Esophagus (tissue), 2 donors: Measurements from ENCODE around the gene SPECC1. TPM values are rescaled to one million over a fixed set of nuclear protein-coding genes. Genes with fewer than 3 reads are reported as not detected.
"Not testable (repeated sequence)": the region's sequence is repeated elsewhere in the genome, so short reads cannot be mapped to it uniquely, and the experiment has no call there.

Source experiments
- H3K27ac ChIP-seq, 2 donors: one replicate each; pipeline ENCODE4 v1.5.1; 2013; ENCODE audit warnings: low read depth in 2 of 2, mild to moderate bottlenecking in 2 of 2, inconsistent platforms in 1 of 2, low read length in 1 of 2, moderate library complexity in 1 of 2
- H3K27me3 ChIP-seq, 2 donors: one replicate each; pipeline ENCODE4 v1.6.1; 2013; ENCODE audit warnings: low read length in 2 of 2, control low read depth in 1 of 2, mild to moderate bottlenecking in 1 of 2; ENCODE audit not compliant: insufficient read depth in 2 of 2, control insufficient read depth in 1 of 2
- H3K36me3 ChIP-seq, 2 donors: one replicate each; pipeline ENCODE4 v1.6.1; 2013; ENCODE audit warnings: low read length in 1 of 2; ENCODE audit not compliant: control insufficient read depth in 2 of 2, insufficient read depth in 2 of 2
- H3K4me1 ChIP-seq, 2 donors: one replicate each; pipeline ENCODE4 v1.6.1; 2013; ENCODE audit warnings: low read length in 1 of 2; ENCODE audit not compliant: control insufficient read depth in 2 of 2, insufficient read depth in 2 of 2
- H3K4me3 ChIP-seq, 2 donors: one replicate each; pipeline ENCODE4 v1.5.1; 2013; ENCODE audit warnings: low read length in 2 of 2, mild to moderate bottlenecking in 2 of 2, low read depth in 1 of 2, moderate library complexity in 1 of 2
- H3K9me3 ChIP-seq, 2 donors: one replicate each; pipeline ENCODE4 v1.6.1; 2013; ENCODE audit warnings: mild to moderate bottlenecking in 2 of 2, low read depth in 1 of 2, low read length in 1 of 2, moderate library complexity in 1 of 2; ENCODE audit not compliant: control insufficient read depth in 2 of 2, insufficient read depth in 1 of 2
- whole genome bisulfite sequencing, 2 donors: extraction: QIAGEN DNeasy Blood & Tissue Kit; methylation state at CpG; one replicate each; pipeline ENCODE4 v1.1.7; 2013; 5-methylcytosine and 5-hydroxymethylcytosine counted together
- polyA plus RNA-seq, 2 donors: library from polyadenylated mRNA; stranded (reverse); fragments of 200-250 nt; gene quantifications; one replicate each; pipeline ENCODE4 v1.2.3, GENCODE V29; 2013
- donor health status: healthy with polysubstance abuse.
- donor health status: Bipolar disorder and iron deficiency.

SPECC1 gene
- polyA plus RNA-seq, 2 donors, result 7.4 to 19.8 TPM

- H3K27me3 ChIP-seq, result no peaks in the 10 kb centered on the region
- WGBS, 2 donors, result 85 to 90% methylated on average over 1 of the region's 1 CpG
- H3K36me3 ChIP-seq, result no peaks in the 10 kb centered on the region
- H3K27ac ChIP-seq, result no peak overlapping the region
- H3K4me1 ChIP-seq, result no peaks in the 10 kb centered on the region
- H3K9me3 ChIP-seq, result no peaks in the 10 kb centered on the region
- H3K4me3 ChIP-seq, result no peak overlapping the region
Observed at GRCh38 chr17:20246692-20247091, 237.5 kb downstream of the SPECC1 start.

- no peaks in the 10 kb centered on the region for H3K4me1 ChIP-seq
- H3K27me3 ChIP-seq, result no peaks in the 10 kb centered on the region
- H3K4me3 ChIP-seq, result no peak overlapping the region
- 84 to 88% methylated on average over 7 of the region's 7 CpGs for WGBS, 2 donors
- H3K36me3 ChIP-seq, result peaks cover 0 to 8% of the 10 kb centered on the region in 2 donors
- no peaks in the 10 kb centered on the region for H3K9me3 ChIP-seq
- no peak overlapping the region for H3K27ac ChIP-seq
Observed at GRCh38 chr17:20253323-20253722, 244.2 kb downstream of the SPECC1 start.

DNA sequence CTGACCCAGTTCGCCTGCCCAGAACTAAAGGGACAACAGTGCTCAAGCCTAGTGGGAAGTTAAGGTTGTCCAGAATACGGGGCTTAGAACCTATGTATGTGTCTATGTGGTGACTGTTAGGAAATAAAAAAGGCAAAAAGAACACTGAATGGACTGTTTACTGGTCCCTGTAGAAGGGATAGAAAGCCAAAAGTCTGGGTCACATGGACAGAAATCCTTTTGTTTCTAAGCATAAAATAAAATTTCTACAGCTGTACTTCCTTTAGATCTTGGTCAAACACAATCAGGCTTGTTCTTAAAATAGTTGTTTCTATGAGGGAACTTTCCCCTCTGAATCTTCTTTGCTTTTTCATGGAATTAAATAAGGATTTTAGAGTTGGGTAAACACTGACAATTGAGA lies 245.4 kb downstream of the SPECC1 start:
- Histone ChIP-seq H3K4me3 (no peak overlapping the region), H3K27ac (no peak overlapping the region), H3K9me3 (no peaks in the 10 kb centered on the region), H3K36me3 (peaks cover 0 to 8% of the 10 kb centered on the region in 2 donors), H3K4me1 (no peaks in the 10 kb centered on the region), H3K27me3 (no peaks in the 10 kb centered on the region)
- WGBS, 2 donors, result 88% methylated on average over 2 of the region's 2 CpGs

- Histone ChIP-seq H3K27me3 (no peaks in the 10 kb centered on the region), H3K9me3 (no peaks in the 10 kb centered on the region), H3K36me3 (peaks cover 0 to 12% of the 10 kb centered on the region in 2 donors), H3K4me3 (no peak overlapping the region), H3K4me1 (peaks cover 0 to 3% of the 10 kb centered on the region in 2 donors), H3K27ac (no peak overlapping the region)
- WGBS, 2 donors, result 91 to 92% methylated on average over 2 of the region's 2 CpGs
Observed at GRCh38 chr17:20256144-20256543, 247.0 kb downstream of the SPECC1 start.

DNA sequence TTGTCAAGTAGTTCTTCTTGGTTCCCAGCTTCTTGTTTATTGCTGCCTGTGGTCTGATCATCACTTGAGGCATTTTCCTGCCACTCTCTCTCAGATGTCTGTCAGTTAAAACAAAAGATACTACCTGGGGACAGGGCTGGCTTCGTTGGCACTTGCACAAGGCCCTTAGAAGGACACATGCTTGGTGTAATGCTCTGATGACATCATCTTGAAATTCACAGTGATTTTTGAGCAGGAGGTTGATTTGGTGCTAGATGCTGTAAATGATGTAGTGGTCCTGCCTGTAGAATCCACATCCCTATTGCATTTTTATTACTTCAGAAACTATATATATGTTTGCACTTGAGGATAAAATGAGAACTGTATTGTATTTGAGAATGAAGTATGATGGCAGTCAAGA lies 247.8 kb downstream of the SPECC1 start:
- Histone ChIP-seq H3K27me3 (no peaks in the 10 kb centered on the region), H3K4me1 (peaks cover 0 to 3% of the 10 kb centered on the region in 2 donors), H3K4me3 (no peak overlapping the region), H3K27ac (no peak overlapping the region), H3K36me3 (peaks cover 0 to 12% of the 10 kb centered on the region in 2 donors), H3K9me3 (no peaks in the 10 kb centered on the region)
- WGBS, 2 donors, result 77 to 87% methylated on average over 1 of the region's 1 CpG

DNA sequence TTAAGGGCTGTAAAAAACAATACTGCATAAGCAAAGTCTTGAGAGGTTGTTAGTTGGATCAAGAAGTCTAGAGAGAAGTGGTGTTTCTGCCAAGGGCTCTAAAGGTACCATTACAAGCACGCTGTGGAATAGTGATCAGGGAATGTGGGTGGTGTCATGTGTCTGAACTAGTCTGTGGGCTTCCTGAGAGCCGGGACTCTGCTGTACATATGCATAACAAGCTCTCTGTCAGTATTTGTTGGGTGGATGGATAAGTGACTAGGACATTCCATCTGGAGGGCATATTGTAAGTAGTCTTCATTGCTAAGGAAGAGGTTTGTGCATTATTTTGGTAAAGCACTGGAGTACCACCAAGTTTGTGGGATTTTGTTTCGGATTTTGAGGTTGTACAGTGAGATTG lies 248.6 kb downstream of the SPECC1 start:
- no peaks in the 10 kb centered on the region for H3K27me3 ChIP-seq
- H3K27ac ChIP-seq, result no peak overlapping the region
- H3K4me3 ChIP-seq, result no peak overlapping the region
- H3K9me3 ChIP-seq, result no peaks in the 10 kb centered on the region
- H3K4me1 ChIP-seq, result peaks cover 0 to 3% of the 10 kb centered on the region in 2 donors
- 88 to 91% methylated on average over 3 of the region's 3 CpGs for WGBS, 2 donors
- H3K36me3 ChIP-seq, result peaks cover 0 to 12% of the 10 kb centered on the region in 2 donors

- no peak overlapping the region for H3K27ac ChIP-seq
- H3K36me3 ChIP-seq, result peaks cover 0 to 6% of the 10 kb centered on the region in 2 donors
- H3K27me3 ChIP-seq, result no peaks in the 10 kb centered on the region
- no peak overlapping the region for H3K4me3 ChIP-seq
- peaks cover 0 to 3% of the 10 kb centered on the region in 2 donors for H3K4me1 ChIP-seq
- 86 to 90% methylated on average over 4 of the region's 4 CpGs for WGBS, 2 donors
- H3K9me3 ChIP-seq, result no peaks in the 10 kb centered on the region
Observed at GRCh38 chr17:20259668-20260067, 250.5 kb downstream of the SPECC1 start.

DNA sequence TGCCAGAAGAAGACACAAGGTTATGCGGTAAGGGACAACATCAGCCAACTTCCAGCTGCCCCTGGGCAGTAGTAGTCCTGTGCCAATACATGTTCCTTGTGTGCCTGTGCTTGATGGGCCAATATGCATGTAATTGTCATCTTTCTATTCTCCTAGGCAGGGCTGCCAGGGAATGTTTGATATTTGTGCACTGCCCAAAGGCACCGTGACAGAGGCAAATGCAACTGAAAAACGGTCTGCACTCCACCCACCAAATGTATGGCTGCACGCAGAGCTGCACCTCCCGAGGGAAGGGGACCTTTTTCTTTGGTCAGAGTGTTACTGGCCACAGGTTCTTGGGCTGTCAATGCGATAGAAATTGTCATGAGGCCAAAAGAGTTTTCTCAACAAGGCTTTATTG lies 251.1 kb downstream of the SPECC1 start:
- WGBS, 2 donors, result 53 to 78% methylated on average over 6 of the region's 6 CpGs

GRCh38 chr17:20262226-20263114 lies 253.3 kb downstream of the SPECC1 start:
- H3K4me3 ChIP-seq, result no peak overlapping the region
- no peaks in the 10 kb centered on the region for H3K9me3 ChIP-seq
- no peaks in the 10 kb centered on the region for H3K27me3 ChIP-seq
- no peak overlapping the region for H3K27ac ChIP-seq
- WGBS, 2 donors, result 87 to 92% methylated on average over 8 of the region's 8 CpGs
- H3K36me3 ChIP-seq, result peaks cover 0 to 6% of the 10 kb centered on the region in 2 donors
- peaks cover 0 to 6% of the 10 kb centered on the region in 2 donors for H3K4me1 ChIP-seq

More for the DNA sequence above, 251.1 kb downstream of the SPECC1 start:
- H3K36me3 ChIP-seq, result peaks cover 0 to 6% of the 10 kb centered on the region in 2 donors
- no peak overlapping the region for H3K4me3 ChIP-seq
- H3K27me3 ChIP-seq, result no peaks in the 10 kb centered on the region
- no peak overlapping the region for H3K27ac ChIP-seq
- no peaks in the 10 kb centered on the region for H3K9me3 ChIP-seq
- H3K4me1 ChIP-seq, result peaks cover 0 to 3% of the 10 kb centered on the region in 2 donors

DNA sequence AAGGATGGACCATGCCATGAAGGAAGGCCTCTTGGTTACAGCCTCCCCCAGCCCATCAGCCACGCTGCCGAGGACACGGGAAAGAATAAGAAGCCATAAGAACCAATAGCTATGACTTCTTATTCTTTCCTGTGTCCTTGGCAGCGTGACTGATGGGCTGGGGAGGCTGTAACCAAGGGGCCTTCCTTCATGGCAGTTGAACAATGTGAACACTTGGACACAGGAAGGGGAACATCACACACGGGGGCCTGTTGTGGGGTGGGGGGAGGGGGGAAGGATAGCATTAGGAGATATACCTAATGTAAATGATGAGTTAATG lies 253.9 kb downstream of the SPECC1 start:
- H3K9me3 ChIP-seq, H3K36me3 ChIP-seq, H3K27me3 ChIP-seq, H3K27ac ChIP-seq, H3K4me3 ChIP-seq, H3K4me1 ChIP-seq: not testable (repeated sequence)
- WGBS, 2 donors, result 81 to 83% methylated on average over 5 of the region's 5 CpGs
